HUES6 (cell line): ENCODE data around the gene ATXN1L.
"Not testable (repeated sequence)": the region's sequence is repeated elsewhere in the genome, so short reads cannot be mapped to it uniquely, and the experiment has no call there.

Source experiments
- H3K27ac ChIP-seq: 2 replicates; pipeline ENCODE4 v1.7.0; 2013; ENCODE audit warnings: low read depth, mild to moderate bottlenecking, low read length, inconsistent platforms
- H3K27me3 ChIP-seq: 2 replicates; pipeline ENCODE4 v1.6.1; 2013; ENCODE audit warnings: low read length; ENCODE audit not compliant: control insufficient read depth, insufficient read depth
- H3K36me3 ChIP-seq: 2 replicates; pipeline ENCODE4 v1.6.1; 2013; ENCODE audit warnings: low read length; ENCODE audit not compliant: control insufficient read depth, insufficient read depth
- H3K4me1 ChIP-seq: 2 replicates; pipeline ENCODE4 v1.6.1; 2013; ENCODE audit warnings: low read length; ENCODE audit not compliant: control insufficient read depth, insufficient read depth
- H3K4me3 ChIP-seq: 2 replicates; pipeline ENCODE4 v1.5.1; 2013; ENCODE audit warnings: low read depth, low read length
- H3K9ac ChIP-seq: one replicate; pipeline ENCODE4 v1.6.1; 2013; ENCODE audit warnings: mild to moderate bottlenecking, low read length
- H3K9me3 ChIP-seq: 2 replicates; pipeline ENCODE4 v1.6.1; 2013; ENCODE audit warnings: low read depth, low read length; ENCODE audit not compliant: control insufficient read depth, insufficient read depth

ATXN1L gene

DNA sequence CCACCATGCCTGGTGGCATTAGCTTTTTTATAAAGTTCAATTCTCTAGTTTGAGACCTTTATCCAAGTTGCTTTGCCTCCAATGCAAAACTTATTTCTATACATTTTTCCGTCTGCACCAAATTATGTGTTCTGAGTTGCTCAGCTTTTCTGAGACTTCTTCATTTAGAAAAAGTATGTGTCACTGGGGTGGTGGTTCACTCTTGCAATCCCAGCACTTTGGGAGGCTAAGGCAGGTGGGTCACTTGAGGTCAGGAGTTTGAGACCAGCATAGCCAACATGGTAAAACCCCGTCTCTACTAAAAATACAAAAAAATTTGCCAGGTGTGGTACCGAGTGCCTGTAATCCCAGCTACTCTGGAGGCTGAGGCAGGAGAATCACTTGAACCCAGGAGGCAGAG, 14.1 kb upstream of the ATXN1L start:
- not testable (repeated sequence) for H3K4me1 ChIP-seq, H3K36me3 ChIP-seq, H3K9ac ChIP-seq, H3K27ac ChIP-seq, H3K27me3 ChIP-seq, H3K4me3 ChIP-seq, H3K9me3 ChIP-seq

DNA sequence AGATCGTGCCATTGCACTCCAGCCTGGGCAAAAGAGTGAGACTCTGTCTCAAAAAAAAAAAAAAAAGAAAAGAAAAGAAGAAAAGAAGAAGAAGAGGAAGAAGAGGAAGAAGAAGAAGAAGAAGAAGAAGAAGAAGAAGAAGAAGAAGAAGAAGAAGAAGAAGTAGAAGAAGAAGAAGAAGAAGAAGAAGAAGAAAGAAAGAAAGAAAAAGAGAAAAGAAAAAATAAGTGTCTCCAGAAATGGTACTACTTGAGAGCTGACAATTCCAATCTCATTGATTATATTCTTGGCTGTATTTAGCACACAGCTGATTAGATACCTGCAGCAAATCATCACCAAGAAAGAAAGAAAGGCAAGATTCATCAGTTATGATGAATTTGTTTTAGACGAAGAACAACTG, 13.7 kb upstream of the ATXN1L start:
- H3K36me3 ChIP-seq, H3K9me3 ChIP-seq, H3K27ac ChIP-seq: not testable (repeated sequence)

DNA sequence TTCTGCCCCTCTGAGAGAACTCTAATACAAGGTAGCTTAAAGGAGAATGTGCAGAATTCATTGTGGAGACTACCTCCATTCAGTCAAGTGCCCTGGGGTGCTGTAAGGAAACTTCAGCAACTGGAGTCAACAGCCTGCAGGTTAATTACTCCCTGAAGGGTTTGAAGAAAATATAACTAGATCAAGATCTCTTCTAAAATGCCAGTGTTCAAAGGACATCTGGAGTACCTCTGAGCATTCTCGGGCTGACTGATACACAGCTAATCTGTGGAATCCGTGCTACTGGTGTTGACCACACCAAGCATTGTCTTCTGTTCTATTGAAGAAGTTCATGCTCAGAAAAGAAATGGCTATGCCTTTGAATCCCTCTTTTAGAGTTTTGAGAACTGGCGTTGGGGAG, 11.5 kb upstream of the ATXN1L start:
- H3K9me3 ChIP-seq, result no peaks in the 10 kb centered on the region
- H3K4me1 ChIP-seq, result no peaks in the 10 kb centered on the region
- no peaks in the 10 kb centered on the region for H3K27me3 ChIP-seq
- H3K4me3 ChIP-seq, result no peak overlapping the region
- no peak overlapping the region for H3K27ac ChIP-seq
- H3K9ac ChIP-seq, result no peak overlapping the region
- no peaks in the 10 kb centered on the region for H3K36me3 ChIP-seq

More for the DNA sequence above, 13.7 kb upstream of the ATXN1L start:
- H3K27me3 ChIP-seq, H3K4me3 ChIP-seq, H3K9ac ChIP-seq, H3K4me1 ChIP-seq: not testable (repeated sequence)

DNA sequence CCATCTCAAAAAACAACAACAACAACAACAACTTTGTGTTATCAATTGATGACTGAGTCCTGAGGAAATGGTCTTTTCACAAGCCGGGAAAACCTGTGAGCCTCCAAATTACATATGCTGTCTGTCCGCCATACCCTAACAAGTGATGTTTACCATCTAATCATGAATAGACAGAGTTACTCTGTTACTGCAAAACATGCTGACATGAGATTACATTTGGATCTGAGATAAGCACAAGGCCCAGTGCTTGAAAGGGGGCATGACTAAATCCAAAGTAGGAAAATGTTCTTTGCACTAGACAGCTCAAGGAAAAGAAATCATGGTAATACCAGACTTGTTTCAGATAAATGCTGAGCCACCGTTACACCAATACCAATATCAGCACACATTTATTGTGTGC, 8.6 kb upstream of the ATXN1L start:
- H3K27ac ChIP-seq, result no peak overlapping the region
- H3K9ac ChIP-seq, result no peak overlapping the region
- no peaks in the 10 kb centered on the region for H3K27me3 ChIP-seq
- H3K4me1 ChIP-seq, result no peaks in the 10 kb centered on the region
- H3K4me3 ChIP-seq, result no peak overlapping the region
- H3K36me3 ChIP-seq, result no peaks in the 10 kb centered on the region
- H3K9me3 ChIP-seq, result no peaks in the 10 kb centered on the region

DNA sequence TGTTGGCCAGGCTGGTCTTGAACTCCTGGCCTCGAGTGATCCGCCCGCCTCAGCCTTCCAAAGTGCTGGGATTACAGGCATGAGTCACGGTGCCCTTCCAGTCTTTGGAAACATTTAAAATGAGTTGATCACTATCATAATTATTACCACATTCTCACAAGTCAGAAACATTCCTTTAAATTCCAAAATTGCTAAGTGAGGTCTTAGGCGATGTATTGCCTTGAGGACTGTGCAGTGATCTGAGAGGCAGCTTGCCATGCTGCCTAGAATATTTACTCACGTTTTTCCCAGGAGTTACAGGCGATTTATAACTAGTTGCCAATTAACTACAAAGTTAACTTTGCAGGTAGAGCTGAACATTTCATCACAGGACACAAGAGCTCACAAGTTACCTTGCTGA, 5.7 kb upstream of the ATXN1L start:
- Histone ChIP-seq H3K9me3 (no peaks in the 10 kb centered on the region), H3K27me3 (no peaks in the 10 kb centered on the region), H3K4me1 (no peaks in the 10 kb centered on the region), H3K36me3 (no peaks in the 10 kb centered on the region), H3K4me3 (no peak overlapping the region), H3K27ac (no peak overlapping the region), H3K9ac (no peak overlapping the region)

DNA sequence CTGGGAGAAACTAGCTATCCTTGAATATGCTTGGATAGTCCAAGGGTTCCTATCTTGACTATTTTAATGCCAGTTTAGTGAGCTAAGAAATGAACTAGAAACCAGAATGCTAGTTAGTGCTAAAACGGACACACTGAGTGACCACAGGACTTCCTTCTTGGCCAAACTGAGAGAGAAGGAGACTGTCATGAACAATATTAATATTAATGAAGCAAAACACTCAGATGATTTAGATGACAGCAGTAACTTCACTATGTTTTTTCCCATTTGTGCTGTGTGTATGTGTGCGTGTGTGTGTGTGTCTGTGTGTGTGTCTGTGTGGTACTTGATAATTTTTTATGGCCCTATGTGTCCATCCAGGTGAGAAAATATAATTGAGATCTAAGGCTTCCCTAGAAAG, 2.2 kb upstream of the ATXN1L start:
- Histone ChIP-seq H3K36me3 (peaks cover 9% of the 10 kb centered on the region), H3K27ac (no peak overlapping the region)

DNA sequence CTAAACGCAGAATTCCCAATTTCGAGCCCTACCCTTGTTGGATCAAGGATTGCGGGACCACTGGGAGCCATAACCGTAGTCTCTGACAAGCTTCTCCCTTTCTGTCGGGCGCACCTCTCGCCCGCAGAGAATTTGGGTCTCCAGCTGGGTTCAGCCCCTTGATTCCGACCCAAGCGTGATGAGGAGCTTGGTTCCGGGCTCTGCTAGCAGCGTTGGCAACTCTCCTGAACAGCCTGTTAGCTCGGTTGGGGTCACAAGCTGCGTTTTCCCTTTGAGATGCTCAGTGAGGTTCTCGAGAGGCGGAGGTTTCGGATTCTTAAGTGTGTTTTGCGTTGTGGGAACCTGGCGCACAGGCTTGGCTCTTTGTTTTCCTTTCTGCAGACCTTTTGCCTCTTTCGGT, 655 bp downstream of the ATXN1L start:
- H3K27me3 ChIP-seq, result no peaks in the 10 kb centered on the region
- H3K9ac ChIP-seq, result peak overlapping the region; percentile 87
- H3K36me3 ChIP-seq, result peaks cover 37% of the 10 kb centered on the region
- H3K4me1 ChIP-seq, result peaks cover 5% of the 10 kb centered on the region; the same call in 1 of the 2 replicates
- H3K4me3 ChIP-seq, result peak overlapping the region; percentile 95
- no peaks in the 10 kb centered on the region for H3K9me3 ChIP-seq
- H3K27ac ChIP-seq, result peak overlapping the region; percentile 87

More for the DNA sequence above, 2.2 kb upstream of the ATXN1L start:
- no peak overlapping the region for H3K9ac ChIP-seq
- no peak overlapping the region for H3K4me3 ChIP-seq
- peaks cover 5% of the 10 kb centered on the region; the same call in 1 of the 2 replicates for H3K4me1 ChIP-seq
- H3K9me3 ChIP-seq, result no peaks in the 10 kb centered on the region
- H3K27me3 ChIP-seq, result no peaks in the 10 kb centered on the region

DNA sequence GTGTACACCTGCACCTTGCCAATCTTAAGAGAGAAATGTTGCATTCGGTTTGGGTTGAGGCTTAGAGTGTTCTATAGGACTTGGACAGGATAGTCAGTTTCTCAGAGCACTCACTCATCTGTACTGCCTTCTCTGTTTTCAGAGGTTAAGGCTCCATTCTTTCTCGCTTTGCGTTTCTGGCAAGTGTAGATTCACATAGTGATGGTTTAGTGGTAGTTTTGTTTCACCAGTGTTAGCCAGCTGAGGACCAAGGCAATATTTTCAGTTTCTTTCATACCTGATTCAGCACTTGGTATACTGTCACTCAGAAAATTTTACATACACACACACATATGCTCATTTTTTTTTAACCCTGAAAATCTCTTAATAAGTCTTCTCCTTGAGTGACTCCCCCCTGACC, 1.3 kb downstream of the ATXN1L start:
- Histone ChIP-seq H3K27me3 (no peaks in the 10 kb centered on the region), H3K36me3 (peaks cover 44% of the 10 kb centered on the region)

DNA sequence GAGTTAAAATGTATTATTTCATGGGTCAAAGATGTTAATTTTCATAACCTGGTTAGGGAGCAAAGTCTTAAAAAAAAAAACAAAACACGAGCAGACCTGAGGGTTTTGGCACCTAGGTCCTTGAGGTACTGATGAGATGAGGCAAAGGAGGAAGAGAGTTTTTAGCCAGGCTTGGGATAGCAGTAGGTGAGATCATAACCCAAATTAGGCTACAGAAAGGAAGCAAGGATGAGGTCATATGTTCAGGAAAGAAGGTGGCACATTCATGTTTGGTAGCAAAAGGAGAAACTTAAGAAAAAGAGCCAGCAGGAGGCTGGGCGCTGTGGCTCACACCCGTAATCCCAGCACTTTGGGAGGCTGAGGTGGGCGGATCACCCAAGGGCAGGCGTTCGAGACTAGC, 2.8 kb downstream of the ATXN1L start:
- no peaks in the 10 kb centered on the region for H3K27me3 ChIP-seq
- H3K9me3 ChIP-seq, result no peaks in the 10 kb centered on the region
- H3K9ac ChIP-seq, result no peak overlapping the region
- no peak overlapping the region for H3K27ac ChIP-seq
- H3K4me3 ChIP-seq, result no peak overlapping the region
- peaks cover 55% of the 10 kb centered on the region for H3K36me3 ChIP-seq
- H3K4me1 ChIP-seq, result peaks cover 5% of the 10 kb centered on the region; the same call in 1 of the 2 replicates

More for the DNA sequence above, 1.3 kb downstream of the ATXN1L start:
- Histone ChIP-seq H3K4me1 (peaks cover 5% of the 10 kb centered on the region; the same call in 1 of the 2 replicates), H3K4me3 (peak overlapping the region; percentile 95), H3K9ac (peak overlapping the region; percentile 87), H3K9me3 (no peaks in the 10 kb centered on the region), H3K27ac (no peak overlapping the region)

DNA sequence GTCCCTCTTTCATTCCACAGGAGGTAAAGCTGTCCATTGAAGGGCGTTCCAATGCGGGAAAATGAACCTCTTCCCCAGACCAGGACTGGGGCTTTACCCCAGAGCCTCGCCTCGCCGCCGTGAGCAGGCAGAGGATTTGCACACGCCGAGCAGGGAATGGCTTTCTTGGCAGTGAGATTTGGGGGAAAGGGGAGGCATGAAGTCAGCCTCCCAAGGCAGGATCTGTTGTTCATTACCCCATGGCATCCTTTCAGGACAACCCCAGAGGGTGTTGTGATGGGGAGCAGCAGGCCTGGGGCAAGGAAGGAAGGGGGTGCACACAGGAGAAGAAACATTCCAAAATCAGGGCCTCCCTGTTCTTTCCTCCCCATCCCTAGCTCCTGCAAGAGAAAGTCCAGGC, 6.0 kb downstream of the ATXN1L start:
- Histone ChIP-seq H3K9ac (no peak overlapping the region), H3K4me1 (peaks cover 5% of the 10 kb centered on the region; the same call in 1 of the 2 replicates), H3K36me3 (peaks cover 61% of the 10 kb centered on the region), H3K27me3 (no peaks in the 10 kb centered on the region), H3K9me3 (no peaks in the 10 kb centered on the region), H3K4me3 (no peak overlapping the region), H3K27ac (no peak overlapping the region)

DNA sequence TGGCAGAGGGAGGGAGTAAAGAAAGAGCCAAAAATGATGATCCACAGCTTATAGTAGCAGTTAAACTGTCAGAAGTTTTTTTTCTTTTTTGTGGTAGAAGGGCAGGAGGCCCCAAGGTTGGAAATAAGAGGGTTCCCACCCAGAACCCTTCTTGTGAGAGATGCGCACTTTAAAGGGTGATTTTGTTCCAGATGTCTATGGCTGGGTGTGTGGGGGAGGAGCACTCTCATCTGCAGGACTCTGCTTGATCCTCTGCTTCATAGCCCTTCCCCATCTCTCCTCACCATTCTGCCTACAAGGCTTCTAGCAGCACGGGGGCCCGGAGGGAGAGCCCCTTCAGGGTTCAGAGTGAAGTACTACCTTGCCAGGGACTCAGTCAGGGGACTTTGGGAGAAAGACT, 6.4 kb downstream of the ATXN1L start:
- no peak overlapping the region for H3K27ac ChIP-seq
- H3K27me3 ChIP-seq, result no peaks in the 10 kb centered on the region
- H3K4me3 ChIP-seq, result no peak overlapping the region
- H3K9ac ChIP-seq, result no peak overlapping the region
- peaks cover 61% of the 10 kb centered on the region for H3K36me3 ChIP-seq
- no peaks in the 10 kb centered on the region for H3K9me3 ChIP-seq
- 0 out of 2 replicates have a peak, but pooled peaks cover under 1% of the 10 kb centered on the region for H3K4me1 ChIP-seq

DNA sequence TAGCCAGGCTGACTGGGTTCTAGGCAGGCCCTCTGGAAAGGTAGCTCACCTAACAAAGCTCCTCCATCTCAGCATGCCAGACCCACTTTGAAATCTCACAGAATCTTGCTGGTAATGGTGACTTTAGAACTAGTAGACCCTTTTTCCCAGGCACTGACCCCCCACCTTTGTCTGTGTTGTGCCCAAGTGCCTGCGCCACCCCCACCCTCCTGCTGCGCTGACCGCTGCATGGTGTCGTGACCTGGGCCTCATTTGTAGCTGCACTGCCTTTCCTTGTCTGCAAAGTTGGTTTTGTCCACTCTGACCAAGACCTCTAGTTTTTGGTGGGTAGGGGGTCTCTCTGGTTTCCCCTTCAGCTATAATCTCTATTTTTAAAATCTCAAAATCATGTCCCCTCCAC, 6.8 kb downstream of the ATXN1L start:
- H3K9me3 ChIP-seq, result no peaks in the 10 kb centered on the region
- no peaks in the 10 kb centered on the region for H3K4me1 ChIP-seq
- no peak overlapping the region for H3K27ac ChIP-seq
- peaks cover 62% of the 10 kb centered on the region for H3K36me3 ChIP-seq
- no peak overlapping the region for H3K9ac ChIP-seq
- H3K4me3 ChIP-seq, result no peak overlapping the region
- no peaks in the 10 kb centered on the region for H3K27me3 ChIP-seq
